GM23338 (cell line): ENCODE results near the gene ELP2. TPM values are rescaled to one million over a fixed set of nuclear protein-coding genes. Genes with fewer than 3 reads are reported as not detected.

Source experiments
- ATAC-seq: fragments of 200-7000 bp; cut with Tn5 transposase; 3 replicates; pipeline ENCODE4 v1.9.1; 2020
- DNase-seq: peaks from one replicate; pipeline ENCODE4 v3.0.0-alpha.2; 2015; ENCODE audit warnings: low spot score
- H2AFZ ChIP-seq: fragments of 200-600 bp; sonication (generic); 2 replicates; pipeline ENCODE4 v1.8.0; 2016; ENCODE audit warnings: antibody characterized with exemption, mild to moderate bottlenecking, moderate library complexity
- H3F3A ChIP-seq: fragments of 200-600 bp; sonication (generic); replicated peaks from 2 replicates; pipeline ENCODE4 v1.8.0; 2017; ENCODE audit warnings: antibody characterized with exemption, mixed run types, low read depth
- H3K27ac ChIP-seq: fragments of 200-600 bp; sonication (generic); 2 replicates; pipeline ENCODE4 v1.6.1; 2016; ENCODE audit warnings: low read depth
- H3K27me3 ChIP-seq: fragments of 200-600 bp; sonication (generic); 2 replicates; pipeline ENCODE4 v1.8.0; 2016; ENCODE audit warnings: mild to moderate bottlenecking, mixed run types, moderate library complexity; ENCODE audit not compliant: insufficient read depth
- H3K36me3 ChIP-seq: fragments of 200-600 bp; sonication (generic); 2 replicates; pipeline ENCODE4 v1.8.0; 2016; ENCODE audit warnings: mild to moderate bottlenecking; ENCODE audit not compliant: insufficient read depth
- H3K4me1 ChIP-seq: fragments of 200-600 bp; sonication (generic); 2 replicates; pipeline ENCODE4 v1.8.0; 2016; ENCODE audit warnings: mild to moderate bottlenecking, moderate library complexity; ENCODE audit not compliant: insufficient read depth
- H3K4me2 ChIP-seq: fragments of 200-600 bp; sonication (generic); 2 replicates; pipeline ENCODE4 v1.7.1; 2017; ENCODE audit warnings: mixed run types
- H3K4me3 ChIP-seq: fragments of 200-600 bp; sonication (generic); 2 replicates; pipeline ENCODE4 v1.6.1; 2016; ENCODE audit warnings: mixed run types
- H3K79me2 ChIP-seq: fragments of 200-600 bp; sonication (generic); replicated peaks from 2 replicates; pipeline ENCODE4 v1.8.0; 2017; ENCODE audit warnings: mild to moderate bottlenecking; ENCODE audit not compliant: insufficient read depth
- H3K9me2 ChIP-seq: fragments of 200-600 bp; sonication (generic); 2 replicates; pipeline ENCODE4 v1.8.0; 2017; ENCODE audit not compliant: insufficient read depth
- H4K20me1 ChIP-seq: fragments of 200-600 bp; sonication (generic); replicated peaks from 2 replicates; pipeline ENCODE4 v1.8.0; 2017; ENCODE audit warnings: mild to moderate bottlenecking; ENCODE audit not compliant: insufficient read depth
- H3K27ac Mint-ChIP-seq: 2 replicates; pipeline ENCODE4 v1.8.0; 2020; ENCODE audit warnings: inconsistent platforms, mild to moderate bottlenecking, moderate library complexity, mixed read lengths
- H3K27me3 Mint-ChIP-seq: 3 replicates; pipeline ENCODE4 v1.8.0; 2022; ENCODE audit warnings: low read depth, mild to moderate bottlenecking, moderate library complexity, mixed read lengths, inconsistent platforms; ENCODE audit not compliant: insufficient read depth, poor library complexity
- H3K36me3 Mint-ChIP-seq: 3 replicates; pipeline ENCODE4 v1.8.0; 2021; ENCODE audit warnings: low read depth, mild to moderate bottlenecking, inconsistent platforms, moderate library complexity, mixed read lengths
- H3K4me1 Mint-ChIP-seq: 3 replicates; pipeline ENCODE4 v1.8.0; 2020; ENCODE audit warnings: mild to moderate bottlenecking, inconsistent platforms, mixed read lengths
- H3K4me3 Mint-ChIP-seq: 3 replicates; pipeline ENCODE4 v1.8.0; 2021; ENCODE audit warnings: moderate library complexity, mild to moderate bottlenecking, inconsistent platforms, mixed read lengths
- H3K9me3 Mint-ChIP-seq: 3 replicates; pipeline ENCODE4 v1.8.0; 2020; ENCODE audit warnings: moderate library complexity, mild to moderate bottlenecking, inconsistent platforms, mixed read lengths
- ETS1 ChIP-seq: IDR thresholded peaks from 2 replicates; pipeline ENCODE4 v1.6.1; 2016; ENCODE audit warnings: antibody characterized with exemption
- EZH2 ChIP-seq: fragments of 200-600 bp; sonication (generic); IDR thresholded peaks from one replicate; pipeline ENCODE4 v1.8.0; 2017; ENCODE audit warnings: antibody characterized with exemption, mild to moderate bottlenecking, low read depth; ENCODE audit not compliant: unreplicated experiment
- EZH2phosphoT487 ChIP-seq: fragments of 200-600 bp; sonication (generic); IDR thresholded peaks from one replicate; pipeline ENCODE4 v1.8.1; 2018; ENCODE audit warnings: antibody characterized with exemption; ENCODE audit not compliant: unreplicated experiment
- JUNB ChIP-seq: IDR thresholded peaks from one replicate; pipeline ENCODE4 v1.6.1; 2016; ENCODE audit warnings: antibody characterized with exemption; ENCODE audit not compliant: unreplicated experiment
- NANOG ChIP-seq: IDR thresholded peaks from 2 replicates; pipeline ENCODE4 v1.6.1; 2016; ENCODE audit warnings: antibody characterized with exemption, borderline replicate concordance
- POLR2AphosphoS5 ChIP-seq: IDR thresholded peaks from 2 replicates; pipeline ENCODE4 v1.6.1; 2016; ENCODE audit warnings: antibody characterized with exemption, low read depth
- REST ChIP-seq: IDR thresholded peaks from one replicate; pipeline ENCODE4 v1.6.1; 2018; ENCODE audit warnings: antibody characterized with exemption; ENCODE audit not compliant: unreplicated experiment
- STAT1 ChIP-seq: IDR thresholded peaks from one replicate; pipeline ENCODE4 v1.6.1; 2016; ENCODE audit warnings: antibody characterized with exemption; ENCODE audit not compliant: unreplicated experiment
- ZNF114 ChIP-seq: fragments of 250-450 bp; sonication (Bioruptor Pico); IDR thresholded peaks from 2 replicates; pipeline ENCODE4 v1.5.0; 2020; ENCODE audit warnings: mild to moderate bottlenecking, moderate library complexity
- ZNF331 ChIP-seq: fragments of 250-450 bp; sonication (Bioruptor Pico); IDR thresholded peaks from 2 replicates; pipeline ENCODE4 v1.5.0; 2020; ENCODE audit warnings: low read depth, mild to moderate bottlenecking, moderate library complexity
- ZNF462 ChIP-seq: fragments of 250-450 bp; sonication (Bioruptor Pico); IDR thresholded peaks from 2 replicates; pipeline ENCODE4 v1.5.0; 2020; ENCODE audit warnings: mild to moderate bottlenecking, moderate library complexity
- polyA plus RNA-seq: library from polyadenylated mRNA; unstranded; fragments of >200 nt; fragmentation: Nextera tagmentation; extraction: Ambion mirVana; gene quantifications from 2 replicates; pipeline ENCODE4 v1.2.1, GENCODE V29; 2016
- total RNA-seq: library from RNA; depleted of rRNA; stranded (reverse); fragments of >200 nt; shearing (Covaris generic); gene quantifications from 2 replicates; pipeline ENCODE4 v1.2.3, GENCODE V29; 2014

ELP2 gene
- total and polyA plus RNA-seq, 2 experiments from 2014 or later: 119 to 135 TPM

GRCh38 chr18:36109737-36110136, 20.0 kb upstream of the ELP2 start:
- Histone ChIP-seq H3K79me2 (no peaks in the 10 kb centered on the region), H3K4me2 (no peak overlapping the region), H3K36me3 (peaks cover 26% of the 10 kb centered on the region; the same call in 1 of the 2 replicates), H3F3A (no peaks in the 10 kb centered on the region), H3K27me3 (no peaks in the 10 kb centered on the region), H3K27ac (no peak overlapping the region), H3K4me1 (no peaks in the 10 kb centered on the region), H3K9me2 (no peaks in the 10 kb centered on the region), H4K20me1 (no peaks in the 10 kb centered on the region), H2AFZ (no peak overlapping the region), H3K4me3 (no peak overlapping the region)
- ATAC-seq (no peak), DNase-seq (no peak)
- Mint-ChIP-seq H3K27me3 (no peaks in the 10 kb centered on the region), H3K4me3 (no peak overlapping the region), H3K27ac (no peak overlapping the region), H3K9me3 (no peaks in the 10 kb centered on the region), H3K36me3 (peaks cover 38% of the 10 kb centered on the region), H3K4me1 (no peaks in the 10 kb centered on the region)
- TF ChIP-seq STAT1: no peak
- TF ChIP-seq JUNB: no peak

- H3K36me3 Mint-ChIP-seq: peaks cover 58% of the 10 kb centered on the region
- H3K9me2 ChIP-seq: no peaks in the 10 kb centered on the region
- H3F3A ChIP-seq: no peaks in the 10 kb centered on the region
- H3K79me2 ChIP-seq: no peaks in the 10 kb centered on the region
- H3K27me3 ChIP-seq: no peaks in the 10 kb centered on the region
- H3K4me3 ChIP-seq: no peak overlapping the region
- no peak overlapping the region for H3K27ac Mint-ChIP-seq
- no peak overlapping the region for H3K4me3 Mint-ChIP-seq
- H4K20me1 ChIP-seq: no peaks in the 10 kb centered on the region
- peaks cover 37% of the 10 kb centered on the region; the same call in 1 of the 2 replicates for H3K36me3 ChIP-seq
- H2AFZ ChIP-seq: no peak overlapping the region
- no peaks in the 10 kb centered on the region for H3K27me3 Mint-ChIP-seq
- no peak overlapping the region for H3K4me2 ChIP-seq
- no peak for ATAC-seq
- H3K4me1 Mint-ChIP-seq: no peaks in the 10 kb centered on the region
- no peak for DNase-seq
- no peaks in the 10 kb centered on the region for H3K4me1 ChIP-seq
- no peaks in the 10 kb centered on the region for H3K9me3 Mint-ChIP-seq
- no peak overlapping the region for H3K27ac ChIP-seq
- TF ChIP-seq ZNF114 (CRISPR knock-in tag) (no peak), JUNB (no peak), NANOG (no peak), POLR2AphosphoS5 (no peak), ETS1 (no peak), REST (no peak), STAT1 (no peak), ZNF462 (no peak), EZH2phosphoT487 (no peak), EZH2 (no peak), ZNF331 (CRISPR knock-in tag) (no peak)
Observed at GRCh38 chr18:36112302-36112701, 17.4 kb upstream of the ELP2 start.
